HepG2 (cell line): ENCODE data around the gene FAM174C. TPM values are rescaled to one million over a fixed set of nuclear protein-coding genes. Genes with fewer than 3 reads are reported as not detected.
A peak's percentile ranks its signal among the peaks of the same experiment; 100 is the strongest.

Source experiments
- ASH2L ChIP-seq: fragments of 300-600, 200-600 bp; sonication (generic); IDR thresholded peaks from 2 replicates; pipeline ENCODE4 v1.7.0; 2017; ENCODE audit warnings: low read depth, mild to moderate bottlenecking, moderate library complexity, mixed read lengths, low read length; ENCODE audit not compliant: insufficient read length
- ATF3 ChIP-seq: sonication (generic); formaldehyde crosslinking; IDR thresholded peaks from 2 replicates; pipeline ENCODE4 v1.4.0; 2020; ENCODE audit warnings: missing genetic modification reagents
- CENPBD1 ChIP-seq: sonication (generic); formaldehyde crosslinking; IDR thresholded peaks from 2 replicates; pipeline ENCODE4 v1.8.0; 2022; ENCODE audit warnings: missing genetic modification reagents, low read depth, mild to moderate bottlenecking, borderline replicate concordance
- CENPX ChIP-seq: sonication (generic); formaldehyde crosslinking; IDR thresholded peaks from 2 replicates; pipeline ENCODE4 v1.9.0; 2021; ENCODE audit warnings: mild to moderate bottlenecking, missing genetic modification reagents, moderate library complexity
- GATAD2A ChIP-seq: IDR thresholded peaks from 2 replicates; pipeline ENCODE4 v1.6.1; 2016
- HHEX ChIP-seq: IDR thresholded peaks from 2 replicates; pipeline ENCODE4 v1.6.1; 2016; ENCODE audit warnings: control low read depth
- KDM6A ChIP-seq: IDR thresholded peaks from 2 replicates; pipeline ENCODE4 v1.6.1; 2016; ENCODE audit warnings: low read depth
- NRL ChIP-seq: sonication (generic); formaldehyde crosslinking; IDR thresholded peaks from 2 replicates; pipeline ENCODE4 v1.5.0; 2020; ENCODE audit warnings: missing genetic modification reagents, mild to moderate bottlenecking, moderate library complexity, borderline replicate concordance
- PCBP1 ChIP-seq: fragments of 200-400 bp; formaldehyde crosslinking; IDR thresholded peaks from 2 replicates; pipeline ENCODE4 v1.6.1; 2017; ENCODE audit warnings: mild to moderate bottlenecking, low read depth, low read length, borderline replicate concordance
- RXRA ChIP-seq: sonication (generic); formaldehyde crosslinking; IDR thresholded peaks from 2 replicates; pipeline ENCODE4 v1.5.1; 2020; ENCODE audit warnings: missing genetic modification reagents
- ZNF160 ChIP-seq: sonication (generic); formaldehyde crosslinking; IDR thresholded peaks from 2 replicates; pipeline ENCODE4 v1.8.0; 2022; ENCODE audit warnings: mild to moderate bottlenecking, inconsistent platforms, missing genetic modification reagents
- ZNF367 ChIP-seq: sonication (generic); formaldehyde crosslinking; IDR thresholded peaks from 2 replicates; pipeline ENCODE4 v1.4.0; 2020; ENCODE audit warnings: missing genetic modification reagents, borderline replicate concordance
- ZNF503 ChIP-seq: sonication (generic); formaldehyde crosslinking; IDR thresholded peaks from 2 replicates; pipeline ENCODE4 v1.4.0; 2020; ENCODE audit warnings: missing genetic modification reagents
- ZNF562 ChIP-seq: sonication (generic); formaldehyde crosslinking; IDR thresholded peaks from 2 replicates; pipeline ENCODE4 v1.8.0; 2022; ENCODE audit warnings: missing genetic modification reagents, borderline replicate concordance
- ZNF614 ChIP-seq: IDR thresholded peaks from 2 replicates; pipeline ENCODE4 v1.6.1; 2018; ENCODE audit warnings: missing biosample characterization, missing genetic modification reagents, inconsistent platforms, borderline replicate concordance
- ZNF747 ChIP-seq: sonication (generic); formaldehyde crosslinking; IDR thresholded peaks from 2 replicates; pipeline ENCODE4 v1.8.1; 2023; ENCODE audit warnings: missing genetic modification reagents, mild to moderate bottlenecking, borderline replicate concordance
- ZNF776 ChIP-seq: sonication (generic); formaldehyde crosslinking; IDR thresholded peaks from 2 replicates; pipeline ENCODE4 v1.4.0; 2020; ENCODE audit warnings: mild to moderate bottlenecking, missing genetic modification reagents
- ZNF790 ChIP-seq: sonication (generic); formaldehyde crosslinking; IDR thresholded peaks from 2 replicates; pipeline ENCODE4 v1.8.0; 2022; ENCODE audit warnings: missing genetic modification reagents, mild to moderate bottlenecking, borderline replicate concordance
- polyA plus RNA-seq, 8 experiments: library from polyadenylated mRNA; depleted of rRNA in 3 of 8; stranded (reverse) in 7 of 8; unstranded in 1 of 8; fragments of >200 nt; fragmentation: Illumina TruSeq in 4 of 8; extraction: Trizol in 4 of 8; gene quantifications; 2 replicates each; pipeline versions ENCODE4 v1.2.1 to v1.2.3, GENCODE V29; 2011 to 2016; ENCODE audit warnings: low read depth in 4 of 8, missing spikeins in 1 of 8, mixed read lengths in 1 of 8; ENCODE audit not compliant: insufficient read depth in 1 of 8
- total RNA-seq, 5 experiments: library from RNA; depleted of rRNA; stranded (reverse); fragments of >200 nt; fragmentation: Illumina TruSeq; extraction: Trizol; gene quantifications; 2 replicates each; pipeline ENCODE4 v1.2.3, GENCODE V29; 2016; ENCODE audit warnings: low read depth in 1 of 5
- TF ChIP-seq, protein P1 (sequence below): IDR thresholded peaks from 2 replicates; pipeline ENCODE4 v1.6.1; 2012; ENCODE audit warnings: inconsistent platforms
- TF ChIP-seq, protein P2 (sequence below): sonication (generic); formaldehyde crosslinking; conservative IDR thresholded peaks from 2 replicates; pipeline ENCODE4 v1.5.0; 2020; ENCODE audit warnings: missing genetic modification reagents
- TF ChIP-seq, protein P3 (sequence below): IDR thresholded peaks from 2 replicates; pipeline ENCODE4 v1.6.1; 2016; ENCODE audit warnings: low read depth, borderline replicate concordance
- TF ChIP-seq, protein P4 (sequence below): sonication (generic); formaldehyde crosslinking; IDR thresholded peaks from 2 replicates; pipeline ENCODE4 v1.4.0; 2020; ENCODE audit warnings: mild to moderate bottlenecking, missing genetic modification reagents

Gene FAM174C
- total and polyA plus RNA-seq, 2 of the 13 experiments (the other 11 are each of a cell fraction or from before 2014, with no cell fraction given): 19.5 to 31.3 TPM

DNA sequence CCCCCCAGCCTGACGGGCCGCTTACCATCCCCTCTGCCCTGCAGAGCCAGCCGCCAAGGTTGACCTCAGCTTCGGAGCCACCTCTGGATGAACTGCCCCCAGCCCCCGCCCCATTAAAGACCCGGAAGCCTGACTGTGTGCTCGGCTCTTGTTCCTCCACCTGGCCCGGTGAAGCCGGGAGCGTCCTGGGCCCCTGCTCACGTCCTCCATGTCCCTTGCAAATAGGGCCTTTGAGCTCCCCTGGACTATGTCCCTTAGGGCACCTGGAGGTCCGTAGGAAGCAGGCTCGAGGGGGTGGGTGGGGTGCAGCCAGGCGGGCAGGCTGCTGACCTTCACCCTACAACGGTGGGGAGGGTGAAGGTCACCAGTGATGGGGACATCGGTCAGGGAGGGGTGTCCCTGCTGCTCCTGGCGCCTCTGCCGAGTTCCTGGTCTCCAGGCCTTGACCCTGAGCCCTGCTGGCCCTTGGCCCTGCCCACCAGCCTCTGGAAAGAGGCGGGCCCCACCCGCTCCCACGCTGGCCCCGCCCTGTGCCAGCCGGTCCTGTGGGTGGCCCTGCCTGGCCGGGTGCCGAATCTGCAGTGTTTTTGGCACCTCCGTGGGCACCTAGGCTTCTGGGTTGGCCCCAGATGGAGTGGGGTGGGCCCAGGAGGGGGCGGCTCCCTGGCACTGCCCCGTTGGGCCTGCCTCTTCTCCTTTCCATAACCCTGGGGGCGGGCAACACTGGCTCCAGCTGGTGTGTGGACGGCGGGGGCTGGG is 30.5 kb upstream of the FAM174C start (continued):
- TF ChIP-seq ZNF776: no peak; the same call in 1 of the 2 replicates
- peak; percentile 83 for TF ChIP-seq ZNF503 (CRISPR knock-in tag)
- 0 out of 2 replicates have a peak, but pooled peaks have one; percentile 39 for TF ChIP-seq ATF3 (CRISPR knock-in tag)
- TF ChIP-seq ZNF367 (CRISPR knock-in tag): 0 out of 2 replicates have a peak, but pooled peaks have one; percentile 20
- peak; percentile 84 for TF ChIP-seq GATAD2A (CRISPR knock-in tag)
- TF ChIP-seq, protein P1, sequence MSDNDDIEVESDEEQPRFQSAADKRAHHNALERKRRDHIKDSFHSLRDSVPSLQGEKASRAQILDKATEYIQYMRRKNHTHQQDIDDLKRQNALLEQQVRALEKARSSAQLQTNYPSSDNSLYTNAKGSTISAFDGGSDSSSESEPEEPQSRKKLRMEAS: peak; percentile 62
- TF ChIP-seq ZNF614 (CRISPR knock-in tag): peak; percentile 72; the same call in 1 of the 2 replicates
- peak; percentile 63; the same call in 1 of the 2 replicates for TF ChIP-seq ZNF790 (CRISPR knock-in tag)
- 0 out of 2 replicates have a peak, but pooled peaks have one; percentile 64 for TF ChIP-seq ZNF160 (CRISPR knock-in tag)
- TF ChIP-seq RXRA (CRISPR knock-in tag): peak; percentile 99
- TF ChIP-seq, protein P2, sequence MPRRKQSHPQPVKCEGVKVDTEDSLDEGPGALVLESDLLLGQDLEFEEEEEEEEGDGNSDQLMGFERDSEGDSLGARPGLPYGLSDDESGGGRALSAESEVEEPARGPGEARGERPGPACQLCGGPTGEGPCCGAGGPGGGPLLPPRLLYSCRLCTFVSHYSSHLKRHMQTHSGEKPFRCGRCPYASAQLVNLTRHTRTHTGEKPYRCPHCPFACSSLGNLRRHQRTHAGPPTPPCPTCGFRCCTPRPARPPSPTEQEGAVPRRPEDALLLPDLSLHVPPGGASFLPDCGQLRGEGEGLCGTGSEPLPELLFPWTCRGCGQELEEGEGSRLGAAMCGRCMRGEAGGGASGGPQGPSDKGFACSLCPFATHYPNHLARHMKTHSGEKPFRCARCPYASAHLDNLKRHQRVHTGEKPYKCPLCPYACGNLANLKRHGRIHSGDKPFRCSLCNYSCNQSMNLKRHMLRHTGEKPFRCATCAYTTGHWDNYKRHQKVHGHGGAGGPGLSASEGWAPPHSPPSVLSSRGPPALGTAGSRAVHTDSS (CRISPR knock-in tag): 0 out of 2 replicates have a peak, but pooled peaks have one; percentile 82
- TF ChIP-seq CENPX (CRISPR knock-in tag): no peak
- TF ChIP-seq CENPBD1 (CRISPR knock-in tag): no peak
- TF ChIP-seq, protein P3, sequence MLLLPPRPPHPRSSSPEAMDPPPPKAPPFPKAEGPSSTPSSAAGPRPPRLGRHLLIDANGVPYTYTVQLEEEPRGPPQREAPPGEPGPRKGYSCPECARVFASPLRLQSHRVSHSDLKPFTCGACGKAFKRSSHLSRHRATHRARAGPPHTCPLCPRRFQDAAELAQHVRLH (CRISPR knock-in tag): peak; percentile 79; the same call in 1 of the 2 replicates
- TF ChIP-seq KDM6A (CRISPR knock-in tag): peak; percentile 86
- TF ChIP-seq ZNF747 (CRISPR knock-in tag): peak; percentile 91
- TF ChIP-seq HHEX: 0 out of 2 replicates have a peak, but pooled peaks have one; percentile 27
- TF ChIP-seq PCBP1: 0 out of 2 replicates have a peak, but pooled peaks have one; percentile 49
- TF ChIP-seq ASH2L: peak; percentile 91
- TF ChIP-seq, protein P4, sequence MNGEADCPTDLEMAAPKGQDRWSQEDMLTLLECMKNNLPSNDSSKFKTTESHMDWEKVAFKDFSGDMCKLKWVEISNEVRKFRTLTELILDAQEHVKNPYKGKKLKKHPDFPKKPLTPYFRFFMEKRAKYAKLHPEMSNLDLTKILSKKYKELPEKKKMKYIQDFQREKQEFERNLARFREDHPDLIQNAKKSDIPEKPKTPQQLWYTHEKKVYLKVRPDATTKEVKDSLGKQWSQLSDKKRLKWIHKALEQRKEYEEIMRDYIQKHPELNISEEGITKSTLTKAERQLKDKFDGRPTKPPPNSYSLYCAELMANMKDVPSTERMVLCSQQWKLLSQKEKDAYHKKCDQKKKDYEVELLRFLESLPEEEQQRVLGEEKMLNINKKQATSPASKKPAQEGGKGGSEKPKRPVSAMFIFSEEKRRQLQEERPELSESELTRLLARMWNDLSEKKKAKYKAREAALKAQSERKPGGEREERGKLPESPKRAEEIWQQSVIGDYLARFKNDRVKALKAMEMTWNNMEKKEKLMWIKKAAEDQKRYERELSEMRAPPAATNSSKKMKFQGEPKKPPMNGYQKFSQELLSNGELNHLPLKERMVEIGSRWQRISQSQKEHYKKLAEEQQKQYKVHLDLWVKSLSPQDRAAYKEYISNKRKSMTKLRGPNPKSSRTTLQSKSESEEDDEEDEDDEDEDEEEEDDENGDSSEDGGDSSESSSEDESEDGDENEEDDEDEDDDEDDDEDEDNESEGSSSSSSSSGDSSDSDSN (CRISPR knock-in tag): peak; percentile 89
- no peak; the same call in 1 of the 2 replicates for TF ChIP-seq NRL (CRISPR knock-in tag)
- no peak for TF ChIP-seq ZNF562 (CRISPR knock-in tag)
